Measurements from ENCODE around the gene HOXB5.

Gene HOXB5

DNA sequence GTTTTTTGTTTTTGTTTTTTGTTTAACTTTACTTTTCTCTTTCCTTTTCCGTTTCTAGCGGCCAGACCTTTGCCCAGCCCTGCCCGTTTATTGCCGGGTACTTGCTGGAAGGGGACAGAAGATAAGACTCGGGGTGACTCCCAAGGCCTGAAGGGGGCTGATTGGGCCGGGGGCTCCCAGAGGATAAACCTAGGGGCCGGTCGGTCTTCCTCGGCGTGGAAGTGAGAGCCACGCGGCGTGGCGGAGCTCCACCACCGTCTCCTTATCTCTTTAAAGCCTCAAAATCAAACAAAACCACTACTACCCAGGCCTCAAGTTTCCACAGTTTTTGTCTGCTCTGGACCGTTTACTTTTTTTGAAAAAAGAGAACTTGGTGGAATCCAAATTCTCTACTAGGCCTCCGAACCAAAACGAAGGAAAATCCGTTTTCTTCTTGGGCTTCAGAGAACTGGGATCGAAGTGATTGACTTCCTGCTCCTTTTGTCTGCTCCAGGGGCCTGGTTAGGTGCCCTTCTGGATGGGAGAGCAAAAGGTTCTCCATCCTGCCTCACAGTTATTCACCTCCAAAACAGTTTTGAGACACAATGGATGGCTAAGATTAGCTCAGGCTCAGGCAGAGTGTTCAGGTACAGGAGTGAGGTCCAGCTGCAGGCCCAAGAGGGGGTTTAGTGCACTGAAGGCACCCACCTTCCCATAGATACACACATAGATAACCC, 41.1 kb upstream of the HOXB5 start:
- Histone ChIP-seq H3K27me3 (ENCODE audit: insufficient read depth, low read length) (peaks cover 6% of the 10 kb centered on the region; the same call in 1 of the 2 replicates), H3K4me1 (ENCODE audit: insufficient read depth, low read length, severe bottlenecking) (no peaks in the 10 kb centered on the region), H3K36me3 (ENCODE audit: insufficient read depth, low read length) (no peaks in the 10 kb centered on the region), H3K79me2 (ENCODE audit: insufficient read depth, low read length) (no peaks in the 10 kb centered on the region), H3K9me3 (ENCODE audit: low read length) (no peaks in the 10 kb centered on the region), H4K20me1 (ENCODE audit: insufficient read depth, low read length) (no peaks in the 10 kb centered on the region), H3K4me3 (ENCODE audit: low read depth, low read length, poor library complexity, severe bottlenecking) (no peak overlapping the region), H2AFZ (ENCODE audit: low read length) (no peak overlapping the region), H3K4me2 (ENCODE audit: low read length) (no peak overlapping the region), H3K9ac (ENCODE audit: low read length) (no peak overlapping the region), H3F3A (ENCODE audit: insufficient read depth, low read length) (no peaks in the 10 kb centered on the region), H3K27ac (ENCODE audit: low read depth, low read length, poor library complexity, severe bottlenecking) (no peak overlapping the region), H3K9me2 (ENCODE audit: low read depth, low read length) (no peaks in the 10 kb centered on the region)
- TF ChIP-seq CTCF (IDR thresholded peaks at IDR 0.05; ENCODE audit: low read length) = no peak
- no peak for TF ChIP-seq EZH2 (IDR thresholded peaks at IDR 0.05; ENCODE audit: borderline replicate concordance, low read length)

GRCh38 chr17:48633266-48633677, 39.7 kb upstream of the HOXB5 start:
- Histone ChIP-seq H3K36me3 (ENCODE audit: insufficient read depth, low read length) (no peaks in the 10 kb centered on the region), H4K20me1 (ENCODE audit: insufficient read depth, low read length) (no peaks in the 10 kb centered on the region), H2AFZ (ENCODE audit: low read length) (no peak overlapping the region), H3K27me3 (ENCODE audit: insufficient read depth, low read length) (peaks cover 6% of the 10 kb centered on the region; the same call in 1 of the 2 replicates), H3K9me2 (ENCODE audit: low read depth, low read length) (no peaks in the 10 kb centered on the region), H3K9ac (ENCODE audit: low read length) (no peak overlapping the region), H3K79me2 (ENCODE audit: insufficient read depth, low read length) (no peaks in the 10 kb centered on the region), H3K9me3 (ENCODE audit: low read length) (no peaks in the 10 kb centered on the region), H3K4me2 (ENCODE audit: low read length) (no peak overlapping the region), H3F3A (ENCODE audit: insufficient read depth, low read length) (no peaks in the 10 kb centered on the region), H3K4me1 (ENCODE audit: insufficient read depth, low read length, severe bottlenecking) (no peaks in the 10 kb centered on the region), H3K4me3 (ENCODE audit: low read depth, low read length, poor library complexity, severe bottlenecking) (no peak overlapping the region), H3K27ac (ENCODE audit: low read depth, low read length, poor library complexity, severe bottlenecking) (no peak overlapping the region)
- TF ChIP-seq CTCF (IDR thresholded peaks at IDR 0.05; ENCODE audit: low read length) (no peak), EZH2 (IDR thresholded peaks at IDR 0.05; ENCODE audit: borderline replicate concordance, low read length) (no peak)

DNA sequence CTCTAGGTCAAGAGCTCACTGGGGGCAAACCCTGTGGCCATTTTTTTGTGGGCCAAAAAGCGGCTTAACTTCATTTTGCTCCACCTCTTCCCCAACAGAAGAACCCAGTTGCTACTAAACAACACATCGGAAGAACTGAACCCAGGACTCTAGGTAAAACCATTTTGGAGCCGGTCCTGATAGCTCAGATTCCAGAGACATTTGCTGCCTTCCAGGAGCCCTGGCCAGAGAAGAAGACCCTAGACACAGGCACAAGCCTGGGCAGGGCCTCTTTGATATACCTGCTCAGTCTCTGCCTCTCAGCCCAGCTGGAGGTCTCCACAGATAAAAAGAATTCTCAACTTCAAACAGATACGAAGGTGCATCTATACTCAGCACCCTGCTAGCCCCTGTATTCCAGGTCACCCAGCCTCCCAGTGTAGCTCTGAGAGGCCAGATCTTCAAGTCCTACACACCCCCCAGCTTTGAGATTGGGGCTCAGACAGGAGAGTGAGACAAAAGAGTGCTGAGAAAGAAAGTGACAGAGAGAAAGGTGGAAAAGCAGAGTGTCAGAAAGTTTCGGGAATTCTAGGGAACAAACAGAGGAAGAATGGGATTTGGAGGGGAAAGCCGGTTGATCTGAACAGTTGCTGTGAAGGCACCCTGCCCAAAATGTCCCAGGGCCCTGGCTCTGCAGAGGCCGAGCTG, 39.1 kb upstream of the HOXB5 start:
- H2AFZ ChIP-seq (ENCODE audit: low read length) = no peak overlapping the region
- no peak overlapping the region for H3K4me3 ChIP-seq (ENCODE audit: low read depth, low read length, poor library complexity, severe bottlenecking)
- no peaks in the 10 kb centered on the region for H3K4me1 ChIP-seq (ENCODE audit: insufficient read depth, low read length, severe bottlenecking)
- peaks cover 6% of the 10 kb centered on the region; the same call in 1 of the 2 replicates for H3K27me3 ChIP-seq (ENCODE audit: insufficient read depth, low read length)
- H3K9ac ChIP-seq (ENCODE audit: low read length) = no peak overlapping the region
- H3K79me2 ChIP-seq (ENCODE audit: insufficient read depth, low read length) = no peaks in the 10 kb centered on the region
- no peaks in the 10 kb centered on the region for H3K9me3 ChIP-seq (ENCODE audit: low read length)
- no peak overlapping the region for H3K27ac ChIP-seq (ENCODE audit: low read depth, low read length, poor library complexity, severe bottlenecking)
- H3K36me3 ChIP-seq (ENCODE audit: insufficient read depth, low read length) = no peaks in the 10 kb centered on the region
- H3K9me2 ChIP-seq (ENCODE audit: low read depth, low read length) = no peaks in the 10 kb centered on the region
- no peak overlapping the region for H3K4me2 ChIP-seq (ENCODE audit: low read length)
- H4K20me1 ChIP-seq (ENCODE audit: insufficient read depth, low read length) = no peaks in the 10 kb centered on the region
- H3F3A ChIP-seq (ENCODE audit: insufficient read depth, low read length) = no peaks in the 10 kb centered on the region
- TF ChIP-seq EZH2 (IDR thresholded peaks at IDR 0.05; ENCODE audit: borderline replicate concordance, low read length) (no peak), CTCF (IDR thresholded peaks at IDR 0.05; ENCODE audit: low read length) (no peak)
